H9 (cell line): ENCODE measurements around the gene NR0B1. TPM values are rescaled to one million over a fixed set of nuclear protein-coding genes. Genes with fewer than 3 reads are reported as not detected.

Experiments
- DNase-seq: peaks from one replicate; pipeline ENCODE4 v3.0.0-alpha.2; 2017
- H2AFZ ChIP-seq: one replicate; pipeline ENCODE4 v1.6.1; 2013; ENCODE audit warnings: mild to moderate bottlenecking, low read length, control low read depth, moderate library complexity
- H2AK5ac ChIP-seq: 2 replicates; pipeline ENCODE4 v1.6.1; 2013; ENCODE audit warnings: low read length, control low read depth, mixed read lengths; ENCODE audit not compliant: insufficient read length
- H2BK120ac ChIP-seq: one replicate; pipeline ENCODE4 v1.6.1; 2013; ENCODE audit warnings: low read depth, mild to moderate bottlenecking, low read length, control low read depth, inconsistent platforms; ENCODE audit not compliant: poor library complexity, severe bottlenecking
- H2BK12ac ChIP-seq: 2 replicates; pipeline ENCODE4 v1.6.1; 2013; ENCODE audit warnings: low read length, control low read depth, mixed read lengths, low read depth; ENCODE audit not compliant: insufficient read length
- H2BK15ac ChIP-seq: 2 replicates; pipeline ENCODE4 v1.6.1; 2013; ENCODE audit warnings: low read depth, low read length, control low read depth
- H2BK20ac ChIP-seq: one replicate; pipeline ENCODE4 v1.6.1; 2013; ENCODE audit warnings: low read depth, mild to moderate bottlenecking, low read length, control low read depth, inconsistent platforms; ENCODE audit not compliant: poor library complexity, severe bottlenecking
- H2BK5ac ChIP-seq: 2 replicates; pipeline ENCODE4 v1.6.1; 2013; ENCODE audit warnings: low read length, control low read depth, mixed read lengths; ENCODE audit not compliant: insufficient read length
- H3K14ac ChIP-seq: 2 replicates; pipeline ENCODE4 v1.6.1; 2013; ENCODE audit warnings: low read length, control low read depth; ENCODE audit not compliant: insufficient read depth
- H3K18ac ChIP-seq: 2 replicates; pipeline ENCODE4 v1.6.1; 2013; ENCODE audit warnings: low read depth, mild to moderate bottlenecking, mixed read lengths, low read length, control low read depth; ENCODE audit not compliant: insufficient read length
- H3K23ac ChIP-seq: 2 replicates; pipeline ENCODE4 v1.6.1; 2013; ENCODE audit warnings: low read length, control low read depth, mixed read lengths, low read depth; ENCODE audit not compliant: insufficient read length
- H3K23me2 ChIP-seq: 2 replicates; pipeline ENCODE4 v1.6.1; 2013; ENCODE audit warnings: low read depth, mild to moderate bottlenecking, mixed read lengths, low read length, control low read depth; ENCODE audit not compliant: insufficient read length, poor library complexity, severe bottlenecking
- H3K27ac ChIP-seq: 2 replicates; pipeline ENCODE4 v1.5.1; 2013; ENCODE audit warnings: low read length, control low read depth, mixed read lengths, low read depth; ENCODE audit not compliant: insufficient read length
- H3K27me3 ChIP-seq: 2 replicates; pipeline ENCODE4 v1.6.1; 2013; ENCODE audit warnings: low read length, control low read depth, inconsistent platforms; ENCODE audit not compliant: insufficient read depth
- H3K4ac ChIP-seq: 2 replicates; pipeline ENCODE4 v1.6.1; 2013; ENCODE audit warnings: low read depth, mild to moderate bottlenecking, control low read depth, inconsistent platforms, low read length, moderate library complexity
- H3K4me1 ChIP-seq: 2 replicates; pipeline ENCODE4 v1.6.1; 2013; ENCODE audit warnings: low read length, control low read depth, inconsistent platforms; ENCODE audit not compliant: insufficient read depth
- H3K4me2 ChIP-seq: 2 replicates; pipeline ENCODE4 v1.6.1; 2013; ENCODE audit warnings: low read length, control low read depth, mixed read lengths; ENCODE audit not compliant: insufficient read length, insufficient read depth
- H3K56ac ChIP-seq: 2 replicates; pipeline ENCODE4 v1.6.1; 2013; ENCODE audit warnings: low read depth, mild to moderate bottlenecking, mixed read lengths, low read length, control low read depth; ENCODE audit not compliant: insufficient read length
- H3K79me1 ChIP-seq: 2 replicates; pipeline ENCODE4 v1.6.1; 2013; ENCODE audit warnings: low read depth, mild to moderate bottlenecking, moderate library complexity, low read length, control low read depth, inconsistent platforms; ENCODE audit not compliant: insufficient read depth, poor library complexity, severe bottlenecking
- H3K79me2 ChIP-seq: 2 replicates; pipeline ENCODE4 v1.6.1; 2013; ENCODE audit warnings: low read length, control low read depth, inconsistent platforms; ENCODE audit not compliant: insufficient read depth
- H3K9ac ChIP-seq: 2 replicates; pipeline ENCODE4 v1.6.1; 2013; ENCODE audit warnings: low read length, control low read depth, mixed read lengths; ENCODE audit not compliant: insufficient read length; ENCODE audit errors: extremely low read depth
- H3K9me3 ChIP-seq: one replicate; pipeline ENCODE4 v1.6.1; 2013; ENCODE audit warnings: low read depth, low read length, inconsistent platforms; ENCODE audit not compliant: control insufficient read depth
- H3T11ph ChIP-seq: one replicate; pipeline ENCODE4 v1.6.1; 2013; ENCODE audit warnings: mild to moderate bottlenecking, low read length, control low read depth, inconsistent platforms
- H4K20me1 ChIP-seq: one replicate; pipeline ENCODE4 v1.6.1; 2013; ENCODE audit not compliant: control insufficient read depth, insufficient read length, insufficient read depth
- H4K5ac ChIP-seq: 2 replicates; pipeline ENCODE4 v1.6.1; 2013; ENCODE audit warnings: low read depth, mild to moderate bottlenecking, mixed read lengths, low read length, control low read depth; ENCODE audit not compliant: insufficient read length
- H4K8ac ChIP-seq: replicated peaks from 2 replicates; pipeline ENCODE4 v1.6.1; 2013; ENCODE audit warnings: low read length, control low read depth, mixed read lengths, low read depth; ENCODE audit not compliant: insufficient read length
- H4K91ac ChIP-seq: 2 replicates; pipeline ENCODE4 v1.6.1; 2013; ENCODE audit warnings: low read depth, mild to moderate bottlenecking, moderate library complexity, mixed read lengths, low read length, control low read depth; ENCODE audit not compliant: insufficient read length
- H3K27ac Mint-ChIP-seq, 3 experiments: 2 replicates in 2 of 3; 3 replicates in 1 of 3; pipeline ENCODE4 v1.8.0; 2020 to 2021; ENCODE audit warnings: mixed read lengths in 3 of 3, mild to moderate bottlenecking in 1 of 3, moderate library complexity in 1 of 3
- H3K27me3 Mint-ChIP-seq: 2 replicates; pipeline ENCODE4 v1.8.0; 2021; ENCODE audit warnings: low read depth, mild to moderate bottlenecking, moderate library complexity, mixed read lengths
- H3K36me3 Mint-ChIP-seq, 3 experiments: 2 replicates in 2 of 3; 3 replicates in 1 of 3; pipeline ENCODE4 v1.8.0; 2020 to 2021; ENCODE audit warnings: low read depth in 3 of 3, mixed read lengths in 3 of 3; ENCODE audit not compliant: insufficient read depth in 1 of 3
- H3K4me1 Mint-ChIP-seq, 2 experiments: 2 replicates each; pipeline ENCODE4 v1.8.0; 2020; ENCODE audit warnings: mixed read lengths in 2 of 2
- H3K4me3 Mint-ChIP-seq, 2 experiments: 2 replicates in 1 of 2; 3 replicates in 1 of 2; pipeline ENCODE4 v1.8.0; 2020 to 2021; ENCODE audit warnings: mild to moderate bottlenecking in 2 of 2, mixed read lengths in 2 of 2, moderate library complexity in 1 of 2
- H3K9me3 Mint-ChIP-seq, 2 experiments: 2 replicates in 1 of 2; 3 replicates in 1 of 2; pipeline ENCODE4 v1.8.0; 2020; ENCODE audit warnings: mild to moderate bottlenecking in 2 of 2, mixed read lengths in 2 of 2, moderate library complexity in 1 of 2
- CTCF ChIP-seq: fragments of 200-600 bp; sonication (generic); conservative IDR thresholded peaks from 3 replicates; pipeline ENCODE4 v1.8.0; 2021; ENCODE audit warnings: antibody characterized with exemption, mild to moderate bottlenecking
- WGBS: extraction: QIAGEN DNeasy Blood & Tissue Kit; methylation state at CpG from one replicate; pipeline ENCODE4 v1.1.7; 2013; ENCODE audit warnings: missing lambda C conversion rate, low lambda C conversion rate, mixed read lengths; ENCODE audit not compliant: insufficient read length; ENCODE audit errors: extremely low coverage; 5-methylcytosine and 5-hydroxymethylcytosine counted together
- total RNA-seq: library from RNA; stranded (reverse); gene quantifications from 2 replicates; pipeline ENCODE4 v1.2.1, GENCODE V29; 2021

NR0B1 gene
- total RNA-seq, 1 experiment from 2014 or later = not detected

DNA sequence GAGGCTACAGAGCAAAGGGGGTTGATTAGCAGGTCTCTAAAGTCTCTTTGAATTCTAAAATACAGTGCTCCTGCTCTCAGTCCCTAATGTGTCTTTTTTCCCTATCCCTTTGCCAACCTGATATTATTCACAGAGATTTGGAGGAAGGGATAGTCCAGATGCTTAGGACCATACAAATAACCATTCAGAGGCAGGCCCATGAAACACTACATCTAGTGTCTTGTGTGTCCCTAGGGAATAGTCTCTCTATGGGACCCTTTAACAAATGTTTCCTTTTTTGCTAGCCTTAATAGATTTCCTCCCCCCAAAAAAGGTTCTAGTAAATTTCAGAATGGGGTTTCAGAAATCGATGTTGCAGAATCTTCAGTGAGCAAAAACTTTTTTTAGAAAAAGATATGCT is 1.7 kb downstream of the NR0B1 start:
- Mint-ChIP-seq H3K27me3 (peaks cover 60% of the 10 kb centered on the region), H3K4me3 (no peak overlapping the region)
- WGBS = no CpG with 5 or more reads among the region's 1 CpG

More for the DNA sequence above, 1.7 kb downstream of the NR0B1 start:
- H2BK20ac ChIP-seq = no peak overlapping the region
- no peak overlapping the region for H3K56ac ChIP-seq
- no peak overlapping the region for H2BK12ac ChIP-seq
- H3K23me2 ChIP-seq = peaks cover 5% of the 10 kb centered on the region
- H3K4me1 ChIP-seq = peaks cover 3% of the 10 kb centered on the region; the same call in 1 of the 2 replicates
- no peak overlapping the region for H3K9ac ChIP-seq
- no peaks in the 10 kb centered on the region for H3K79me1 ChIP-seq
- H4K8ac ChIP-seq = no peak overlapping the region
- peaks cover 9% of the 10 kb centered on the region; the same call in 1 of the 2 replicates for H3K27me3 ChIP-seq
- H3K9me3 Mint-ChIP-seq = peaks cover 0 to 53% of the 10 kb centered on the region in 2 experiments; a peak in 4 of 5 replicates
- no peak overlapping the region for H4K5ac ChIP-seq
- H3K23ac ChIP-seq = no peak overlapping the region
- DNase-seq = no peak
- H2BK15ac ChIP-seq = no peak overlapping the region
- H3K14ac ChIP-seq = no peak overlapping the region
- H2AFZ ChIP-seq = no peak overlapping the region
- H2AK5ac ChIP-seq = no peak overlapping the region
- H3K27ac ChIP-seq = no peak overlapping the region
- H3T11ph ChIP-seq = no peak overlapping the region
- H4K20me1 ChIP-seq = no peaks in the 10 kb centered on the region
- H3K27ac Mint-ChIP-seq = no peak overlapping the region
- no peak for TF ChIP-seq CTCF
- no peak overlapping the region for H3K18ac ChIP-seq
- no peak overlapping the region for H3K4ac ChIP-seq
- H3K4me2 ChIP-seq = no peak overlapping the region
- H4K91ac ChIP-seq = no peak overlapping the region
- H2BK5ac ChIP-seq = no peak overlapping the region
- H3K79me2 ChIP-seq = no peaks in the 10 kb centered on the region
- peaks cover 0 to 3% (median 0%) of the 10 kb centered on the region in 3 experiments; a peak in 1 of 7 replicates for H3K36me3 Mint-ChIP-seq
- H3K4me1 Mint-ChIP-seq = peaks cover 10 to 13% of the 10 kb centered on the region in 2 experiments
- H3K9me3 ChIP-seq = no peaks in the 10 kb centered on the region
- H2BK120ac ChIP-seq = no peak overlapping the region
